ENCODE data around the gene IQCK. TPM values are rescaled to one million over a fixed set of nuclear protein-coding genes. Genes with fewer than 3 reads are reported as not detected.

The IQCK gene
- total RNA-seq, 1 donor from 2014 or later: 18.6 TPM

DNA sequence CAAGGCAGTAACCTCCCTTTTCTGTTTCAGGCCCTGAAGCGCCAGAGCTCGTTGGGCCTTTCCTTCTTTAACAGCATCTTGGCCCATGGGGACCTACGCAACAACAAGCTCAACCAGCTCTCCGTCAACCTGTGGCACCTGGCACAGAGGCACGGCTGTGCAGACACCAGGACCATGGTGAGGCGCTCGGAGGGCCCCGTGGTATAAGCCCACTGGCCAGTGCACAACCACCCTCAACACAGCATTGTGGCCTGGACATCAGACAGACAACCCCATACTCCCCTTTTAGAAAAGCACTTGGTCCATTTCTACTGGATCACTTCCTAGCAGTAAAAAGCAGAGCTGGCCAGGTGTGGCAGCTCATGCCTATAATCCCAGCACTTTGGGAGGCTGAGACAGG is 18.6 kb upstream of the IQCK start:
- Mint-ChIP-seq H3K27me3 (ENCODE audit: unreplicated experiment) (peaks cover 1% of the 10 kb centered on the region), H3K27ac (ENCODE audit: unreplicated experiment) (no peak overlapping the region), H3K4me1 (ENCODE audit: unreplicated experiment) (peaks cover 18% of the 10 kb centered on the region), H3K36me3 (ENCODE audit: low read depth, unreplicated experiment) (peaks cover 41% of the 10 kb centered on the region), H3K4me3 (ENCODE audit: unreplicated experiment) (no peak overlapping the region), H3K9me3 (ENCODE audit: unreplicated experiment) (no peaks in the 10 kb centered on the region)
- DNase-seq (ENCODE audit: low spot score): no peak
- no peak for TF ChIP-seq CTCF (IDR thresholded peaks at IDR 0.05; ENCODE audit: unreplicated experiment)

DNA sequence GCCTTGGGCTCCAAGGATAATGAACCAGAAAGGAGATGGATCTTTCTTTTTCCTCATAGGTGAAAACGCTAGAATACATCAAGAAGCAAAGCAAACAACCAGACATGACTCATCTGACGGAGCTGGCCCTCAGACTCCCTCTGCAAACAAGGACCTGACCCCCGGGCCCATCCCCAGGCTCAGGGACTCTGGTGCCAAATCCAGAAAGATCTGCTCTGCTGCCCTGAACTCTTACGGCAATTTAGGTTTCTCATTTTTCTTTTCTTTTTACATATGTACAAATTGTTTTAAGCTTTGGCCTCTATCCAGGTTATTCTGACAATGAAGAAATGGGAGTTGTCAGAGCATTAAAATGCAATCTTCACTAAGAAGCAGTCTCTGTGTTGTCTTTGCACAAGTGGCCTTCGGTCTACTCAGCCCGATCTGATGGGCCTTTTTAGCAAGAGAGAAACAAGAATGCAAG is 17.7 kb upstream of the IQCK start:
- no peak overlapping the region for H3K4me3 Mint-ChIP-seq (ENCODE audit: unreplicated experiment)
- DNase-seq (ENCODE audit: low spot score): no peak

GRCh38 chr16:19701091-19701490 is 17.0 kb upstream of the IQCK start:
- H3K36me3 Mint-ChIP-seq (ENCODE audit: low read depth, unreplicated experiment): peaks cover 54% of the 10 kb centered on the region
- TF ChIP-seq CTCF (IDR thresholded peaks at IDR 0.05; ENCODE audit: unreplicated experiment): no peak
- DNase-seq (ENCODE audit: low spot score): no peak

More for the DNA sequence above, 17.7 kb upstream of the IQCK start:
- Mint-ChIP-seq H3K36me3 (ENCODE audit: low read depth, unreplicated experiment) (peaks cover 49% of the 10 kb centered on the region), H3K27me3 (ENCODE audit: unreplicated experiment) (peaks cover 1% of the 10 kb centered on the region), H3K4me1 (ENCODE audit: unreplicated experiment) (peaks cover 20% of the 10 kb centered on the region), H3K9me3 (ENCODE audit: unreplicated experiment) (no peaks in the 10 kb centered on the region), H3K27ac (ENCODE audit: unreplicated experiment) (no peak overlapping the region)
- TF ChIP-seq CTCF (IDR thresholded peaks at IDR 0.05; ENCODE audit: unreplicated experiment): no peak

DNA sequence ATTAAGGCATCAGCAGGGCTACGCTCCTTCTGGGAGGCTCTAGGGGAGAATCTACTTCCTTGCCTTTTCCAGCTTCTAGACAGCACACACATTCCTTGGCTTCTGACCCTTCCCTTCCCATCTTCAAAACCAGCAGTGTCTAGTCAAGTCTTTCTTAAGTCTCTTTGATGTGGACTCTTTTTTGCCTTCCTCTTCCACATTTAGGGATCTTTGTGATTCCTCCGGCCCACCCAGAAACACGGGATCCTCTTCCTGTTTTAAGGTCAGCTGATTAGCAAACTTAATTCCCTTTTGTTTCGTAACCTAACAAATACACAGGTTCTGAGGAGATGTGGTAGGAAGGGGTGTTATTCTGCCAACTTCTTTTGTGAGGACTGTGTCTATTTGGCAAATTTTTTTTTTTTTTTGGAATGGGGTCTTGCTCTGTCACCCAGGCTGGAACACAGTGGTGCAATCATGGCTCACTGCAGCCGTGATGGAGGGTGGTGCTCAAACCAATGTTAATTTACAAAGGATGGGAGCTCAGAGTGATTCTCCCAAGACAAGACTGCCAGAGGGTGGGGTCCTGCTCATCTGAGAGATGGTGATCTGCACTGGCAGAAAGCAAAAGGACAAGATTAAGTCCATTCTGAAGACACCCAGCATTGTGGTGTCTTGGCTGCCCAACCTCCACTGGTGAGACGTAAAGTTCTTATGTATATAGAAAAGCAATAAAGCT is 14.7 kb upstream of the IQCK start:
- peaks cover 11% of the 10 kb centered on the region for H3K4me1 Mint-ChIP-seq (ENCODE audit: unreplicated experiment)
- H3K9me3 Mint-ChIP-seq (ENCODE audit: unreplicated experiment): no peaks in the 10 kb centered on the region
- peak overlapping the region; percentile 84 for H3K27ac Mint-ChIP-seq (ENCODE audit: unreplicated experiment)

More at GRCh38 chr16:19701091-19701490, 17.0 kb upstream of the IQCK start:
- H3K4me1 Mint-ChIP-seq (ENCODE audit: unreplicated experiment): peaks cover 20% of the 10 kb centered on the region
- H3K4me3 Mint-ChIP-seq (ENCODE audit: unreplicated experiment): no peak overlapping the region
- peaks cover 1% of the 10 kb centered on the region for H3K27me3 Mint-ChIP-seq (ENCODE audit: unreplicated experiment)
- no peak overlapping the region for H3K27ac Mint-ChIP-seq (ENCODE audit: unreplicated experiment)
- H3K9me3 Mint-ChIP-seq (ENCODE audit: unreplicated experiment): no peaks in the 10 kb centered on the region

More for the DNA sequence above, 14.7 kb upstream of the IQCK start:
- no peak for DNase-seq (ENCODE audit: low spot score)
- peaks cover 1% of the 10 kb centered on the region for H3K27me3 Mint-ChIP-seq (ENCODE audit: unreplicated experiment)
- TF ChIP-seq CTCF (IDR thresholded peaks at IDR 0.05; ENCODE audit: unreplicated experiment): no peak
- peaks cover 58% of the 10 kb centered on the region for H3K36me3 Mint-ChIP-seq (ENCODE audit: low read depth, unreplicated experiment)
- H3K4me3 Mint-ChIP-seq (ENCODE audit: unreplicated experiment): peak overlapping the region; percentile 54
